Measurements from ENCODE around the gene ZNF570. TPM values are rescaled to one million over a fixed set of nuclear protein-coding genes. Genes with fewer than 3 reads are reported as not detected.

The ZNF570 gene
- total and polyA plus RNA-seq, 2 donors (not counting 3 experiments of a cell fraction or from before 2014, with no cell fraction given) = 1.0 to 5.0 TPM

DNA sequence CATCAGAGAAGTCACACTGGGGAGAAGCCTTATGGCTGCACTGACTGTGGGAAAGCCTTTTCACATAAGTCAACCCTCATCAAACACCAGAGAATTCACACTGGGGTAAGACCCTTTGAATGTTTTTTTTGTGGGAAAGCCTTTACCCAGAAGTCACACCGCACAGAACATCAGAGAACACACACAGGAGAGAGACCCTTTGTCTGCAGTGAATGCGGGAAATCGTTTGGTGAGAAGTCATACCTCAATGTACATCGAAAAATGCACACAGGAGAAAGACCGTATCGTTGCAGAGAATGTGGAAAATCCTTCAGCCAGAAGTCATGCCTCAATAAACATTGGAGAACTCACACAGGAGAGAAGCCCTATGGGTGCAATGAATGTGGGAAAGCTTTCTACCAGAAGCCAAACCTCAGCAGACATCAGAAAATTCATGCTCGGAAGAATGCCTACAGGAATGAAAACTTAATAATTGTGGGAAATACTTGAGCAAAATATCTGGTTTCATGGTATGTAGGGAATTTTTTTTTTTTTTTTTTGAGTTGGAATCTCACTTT, 68.3 kb downstream of the ZNF570 start:
- no peak overlapping the region for H3K27ac ChIP-seq (ENCODE audit: insufficient read depth, low read depth, low read length)
- no peaks in the 10 kb centered on the region for H4K20me1 ChIP-seq (replicated peaks; ENCODE audit: control insufficient read depth, extremely low read depth, insufficient read depth, low read length)
- H3K27me3 ChIP-seq (ENCODE audit: control insufficient read depth in 2 of 2, insufficient read depth in 2 of 2, low read length in 2 of 2) = no peaks in the 10 kb centered on the region
- no peak overlapping the region for H3K4me2 ChIP-seq (ENCODE audit: insufficient read depth, low read length)
- TF ChIP-seq GATA2 (IDR thresholded peaks at IDR 0.05; ENCODE audit: insufficient read depth, insufficient read length, low read depth, low read length) (no peak), POLR2AphosphoS5 (IDR thresholded peaks at IDR 0.05; ENCODE audit: insufficient read depth, low read depth, low read length) (no peak), JUN (IDR thresholded peaks at IDR 0.05; ENCODE audit: borderline replicate concordance, insufficient read depth, insufficient read length, low read depth) (no peak), POLR2A (IDR thresholded peaks at IDR 0.05; ENCODE audit: low read depth, low read length) (no peak), FOS (IDR thresholded peaks at IDR 0.05; ENCODE audit: borderline replicate concordance, insufficient read depth, low read length) (no peak), EZH2 (IDR thresholded peaks at IDR 0.05; ENCODE audit: borderline replicate concordance, low read depth, low read length, severe bottlenecking) (no peak), MYC (IDR thresholded peaks at IDR 0.05; ENCODE audit: low read depth, low read length) (no peak)
- TF ChIP-seq, protein P1, sequence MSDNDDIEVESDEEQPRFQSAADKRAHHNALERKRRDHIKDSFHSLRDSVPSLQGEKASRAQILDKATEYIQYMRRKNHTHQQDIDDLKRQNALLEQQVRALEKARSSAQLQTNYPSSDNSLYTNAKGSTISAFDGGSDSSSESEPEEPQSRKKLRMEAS (IDR thresholded peaks at IDR 0.05; ENCODE audit: insufficient read depth, insufficient read length) = no peak
- TF ChIP-seq, protein P2, sequence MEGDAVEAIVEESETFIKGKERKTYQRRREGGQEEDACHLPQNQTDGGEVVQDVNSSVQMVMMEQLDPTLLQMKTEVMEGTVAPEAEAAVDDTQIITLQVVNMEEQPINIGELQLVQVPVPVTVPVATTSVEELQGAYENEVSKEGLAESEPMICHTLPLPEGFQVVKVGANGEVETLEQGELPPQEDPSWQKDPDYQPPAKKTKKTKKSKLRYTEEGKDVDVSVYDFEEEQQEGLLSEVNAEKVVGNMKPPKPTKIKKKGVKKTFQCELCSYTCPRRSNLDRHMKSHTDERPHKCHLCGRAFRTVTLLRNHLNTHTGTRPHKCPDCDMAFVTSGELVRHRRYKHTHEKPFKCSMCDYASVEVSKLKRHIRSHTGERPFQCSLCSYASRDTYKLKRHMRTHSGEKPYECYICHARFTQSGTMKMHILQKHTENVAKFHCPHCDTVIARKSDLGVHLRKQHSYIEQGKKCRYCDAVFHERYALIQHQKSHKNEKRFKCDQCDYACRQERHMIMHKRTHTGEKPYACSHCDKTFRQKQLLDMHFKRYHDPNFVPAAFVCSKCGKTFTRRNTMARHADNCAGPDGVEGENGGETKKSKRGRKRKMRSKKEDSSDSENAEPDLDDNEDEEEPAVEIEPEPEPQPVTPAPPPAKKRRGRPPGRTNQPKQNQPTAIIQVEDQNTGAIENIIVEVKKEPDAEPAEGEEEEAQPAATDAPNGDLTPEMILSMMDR (IDR thresholded peaks at IDR 0.05; ENCODE audit: extremely low read depth in 1 of 2, insufficient read depth in 1 of 2, low read depth in 1 of 2, low read length in 2 of 2) = no peak
- dilution Hi-C loops (cut with MboI; ENCODE audit: extremely low pct_ligation_motif_present, low sequenced_read_pairs) = no loop called here
- H3K9me3 ChIP-seq (replicated peaks; ENCODE audit: control insufficient read depth, insufficient read depth, low read length) = peaks cover 8% of the 10 kb centered on the region
- H2AFZ ChIP-seq (ENCODE audit: low read depth, low read length) = no peak overlapping the region
- H3K4me3 ChIP-seq (replicated peaks in 1 of 3; ENCODE audit: insufficient read depth in 1 of 3, low read depth in 1 of 3, low read length in 3 of 3) = no peak overlapping the region
- intact Hi-C loops (cut with micrococcal nuclease) = no loop called here
- no peaks in the 10 kb centered on the region for H3K9me1 ChIP-seq (replicated peaks; ENCODE audit: control insufficient read depth, extremely low read depth, insufficient read depth, low read length)
- no peak overlapping the region for H3K9ac ChIP-seq (replicated peaks; ENCODE audit: extremely low read depth, insufficient read depth, low read length)
- FAIRE-seq (no peak), DNase-seq (ENCODE audit: low read depth, low spot score) (no peak)
- H3K36me3 ChIP-seq (ENCODE audit: control insufficient read depth in 2 of 2, extremely low read depth in 1 of 2, insufficient read depth in 2 of 2, low read length in 2 of 2) = no peaks in the 10 kb centered on the region
- no TSS peak for BruUV-seq (replicated peaks)
- POLR2A ChIA-PET = no interaction called here
- CTCF ChIA-PET = no interaction called here
- H3K4me1 ChIP-seq (ENCODE audit: control insufficient read depth, extremely low read depth, insufficient read depth, low read length) = no peaks in the 10 kb centered on the region
- H3K79me2 ChIP-seq (ENCODE audit: control insufficient read depth, insufficient read depth, low read length) = no peaks in the 10 kb centered on the region

Other genes starting within 250 kb of the ZNF570 start
- gene ZNF527, start 98.3 kb upstream of the ZNF570 start, total RNA-seq = 3.4 and 3.6 TPM in 2 replicates
- 1.7 and 2.9 TPM in 2 replicates for gene ZNF527, start 98.3 kb upstream of the ZNF570 start, polyA plus RNA-seq
- gene ZNF569, start 1.9 kb upstream of the ZNF570 start, total RNA-seq = 4.4 and 5.4 TPM in 2 replicates
- 0.86 and 1.0 TPM in 2 replicates for gene ZNF569, start 1.9 kb upstream of the ZNF570 start, polyA plus RNA-seq
- 0.78 and 3.8 TPM in 2 replicates for gene ZNF793, start 37.6 kb downstream of the ZNF570 start, total RNA-seq
- 0.37 and 0.40 TPM in 2 replicates for gene ZNF793, start 37.6 kb downstream of the ZNF570 start, polyA plus RNA-seq
- 2.0 and 2.1 TPM in 2 replicates for gene ZNF571, start 125.4 kb downstream of the ZNF570 start, total RNA-seq
- gene ZNF571, start 125.4 kb downstream of the ZNF570 start, polyA plus RNA-seq = 0.70 and 0.78 TPM in 2 replicates
- gene ZNF540, start 125.5 kb downstream of the ZNF570 start, total RNA-seq = 0.75 and 0.83 TPM in 2 replicates
- 0.08 and 0.25 TPM in 2 replicates for gene ZNF540, start 125.5 kb downstream of the ZNF570 start, polyA plus RNA-seq
- 7.6 and 11.1 TPM in 2 replicates for gene ZFP30, start 186.1 kb downstream of the ZNF570 start, total RNA-seq
- 1.6 and 1.7 TPM in 2 replicates for gene ZFP30, start 186.1 kb downstream of the ZNF570 start, polyA plus RNA-seq